ENCODE results near the gene AMBRA1.

DNA sequence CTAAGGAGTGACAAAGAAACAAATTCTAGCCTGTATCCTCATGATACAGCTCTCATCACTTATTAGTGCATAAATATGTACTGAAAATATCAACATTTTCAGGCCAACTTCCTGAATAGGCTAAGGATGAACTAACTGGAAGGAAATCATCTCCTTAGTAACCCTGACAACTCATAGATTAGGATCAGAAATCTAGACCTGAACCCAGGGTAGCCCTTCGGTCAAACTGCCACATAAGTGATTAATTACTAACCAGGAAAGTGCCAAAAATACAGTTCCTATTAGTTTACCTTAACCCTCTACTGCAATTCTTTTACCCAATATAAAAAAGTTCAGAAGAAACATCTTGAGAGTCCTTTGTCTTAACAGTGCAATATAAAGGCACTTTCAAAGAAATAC lies 40.0 kb downstream of the AMBRA1 start:
- no peak for TF ChIP-seq TAF1 (IDR thresholded peaks at IDR 0.05; ENCODE audit: low read depth, low read length)
- no peak for TF ChIP-seq CBX5 (IDR thresholded peaks at IDR 0.05; ENCODE audit: low read depth, low read length)
- TF ChIP-seq SIN3A (conservative IDR thresholded peaks at IDR 0.05 in 1 of 2, IDR thresholded peaks at IDR 0.05 in 1 of 2; ENCODE audit: low read depth in 1 of 2, low read length in 2 of 2), result no peak
- TF ChIP-seq, protein P1, sequence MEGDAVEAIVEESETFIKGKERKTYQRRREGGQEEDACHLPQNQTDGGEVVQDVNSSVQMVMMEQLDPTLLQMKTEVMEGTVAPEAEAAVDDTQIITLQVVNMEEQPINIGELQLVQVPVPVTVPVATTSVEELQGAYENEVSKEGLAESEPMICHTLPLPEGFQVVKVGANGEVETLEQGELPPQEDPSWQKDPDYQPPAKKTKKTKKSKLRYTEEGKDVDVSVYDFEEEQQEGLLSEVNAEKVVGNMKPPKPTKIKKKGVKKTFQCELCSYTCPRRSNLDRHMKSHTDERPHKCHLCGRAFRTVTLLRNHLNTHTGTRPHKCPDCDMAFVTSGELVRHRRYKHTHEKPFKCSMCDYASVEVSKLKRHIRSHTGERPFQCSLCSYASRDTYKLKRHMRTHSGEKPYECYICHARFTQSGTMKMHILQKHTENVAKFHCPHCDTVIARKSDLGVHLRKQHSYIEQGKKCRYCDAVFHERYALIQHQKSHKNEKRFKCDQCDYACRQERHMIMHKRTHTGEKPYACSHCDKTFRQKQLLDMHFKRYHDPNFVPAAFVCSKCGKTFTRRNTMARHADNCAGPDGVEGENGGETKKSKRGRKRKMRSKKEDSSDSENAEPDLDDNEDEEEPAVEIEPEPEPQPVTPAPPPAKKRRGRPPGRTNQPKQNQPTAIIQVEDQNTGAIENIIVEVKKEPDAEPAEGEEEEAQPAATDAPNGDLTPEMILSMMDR (IDR thresholded peaks at IDR 0.05; ENCODE audit: control extremely low read depth in 1 of 3, insufficient read depth in 1 of 3, low read depth in 1 of 3, low read length in 3 of 3), result no peak
- no peak for TF ChIP-seq POLR2A (IDR thresholded peaks at IDR 0.05; ENCODE audit: control extremely low read depth in 1 of 2, low read depth in 2 of 2, low read length in 2 of 2)
- TF ChIP-seq GABPA (IDR thresholded peaks at IDR 0.05; ENCODE audit: borderline replicate concordance, insufficient read depth, low read length), result no peak
- no peak for TF ChIP-seq EZH2 (IDR thresholded peaks at IDR 0.05; ENCODE audit: low read depth, low read length, severe bottlenecking)
- TF ChIP-seq BCL11A (IDR thresholded peaks at IDR 0.05; ENCODE audit: low read depth in 2 of 2, low read length in 2 of 2), result no peak
- TF ChIP-seq TAF7 (optimal IDR thresholded peaks at IDR 0.05; ENCODE audit: borderline replicate concordance, low read depth, low read length), result no peak
- no peak for TF ChIP-seq NRF1 (IDR thresholded peaks at IDR 0.05; ENCODE audit: low read depth, low read length)
- TF ChIP-seq RNF2 (IDR thresholded peaks at IDR 0.05; ENCODE audit: borderline replicate concordance, low read depth, low read length, missing control alignments, poor library complexity, severe bottlenecking), result no peak

All from H1 (cell line).